ENCODE measurements around the gene IVNS1ABP. TPM values are rescaled to one million over a fixed set of nuclear protein-coding genes. Genes with fewer than 3 reads are reported as not detected.
"Not testable (repeated sequence)": the region's sequence is repeated elsewhere in the genome, so short reads cannot be mapped to it uniquely, and the experiment has no call there.

The IVNS1ABP gene
- total RNA-seq, 1 experiment from 2014 or later = 59.5 TPM

GRCh38 chr1:185260611-185261010, 56.4 kb downstream of the IVNS1ABP start:
- DNase-seq (ENCODE audit: extremely low read depth, low read depth) = no peak

- no peak for DNase-seq (ENCODE audit: extremely low read depth, low read depth)
Observed at GRCh38 chr1:185258676-185259075, 58.4 kb downstream of the IVNS1ABP start.

GRCh38 chr1:185257950-185258208, 59.2 kb downstream of the IVNS1ABP start:
- no peak for DNase-seq (ENCODE audit: extremely low read depth, low read depth)

- DNase-seq (ENCODE audit: extremely low read depth, low read depth) = peak; percentile 53
Observed at GRCh38 chr1:185257116-185257949, 59.7 kb downstream of the IVNS1ABP start.

GRCh38 chr1:185255595-185255994, 61.4 kb downstream of the IVNS1ABP start:
- not testable (repeated sequence) for DNase-seq (ENCODE audit: extremely low read depth, low read depth)

- DNase-seq (ENCODE audit: extremely low read depth, low read depth) = not testable (repeated sequence)
Observed at GRCh38 chr1:185252404-185252803, 64.6 kb downstream of the IVNS1ABP start.

- not testable (repeated sequence) for DNase-seq (ENCODE audit: extremely low read depth, low read depth)
Observed at GRCh38 chr1:185251928-185252327, 65.1 kb downstream of the IVNS1ABP start.

- no peak for DNase-seq (ENCODE audit: extremely low read depth, low read depth)
Observed at GRCh38 chr1:185250063-185250462, 67.0 kb downstream of the IVNS1ABP start.

GRCh38 chr1:185249563-185249962, 67.5 kb downstream of the IVNS1ABP start:
- DNase-seq (ENCODE audit: extremely low read depth, low read depth) = no peak

Small RNAs within 50 kb of the gene (small RNA-seq; reads per million reads assigned to genes)
- 0 reads per million in 2 experiments for gene RF00019

Other genes with a start within 250 kb of the IVNS1ABP start
- gene TRMT1L, start 160.3 kb downstream of the IVNS1ABP start, total RNA-seq (2014; rRNA removed; shearing (Covaris generic)) = 33.3 and 33.6 TPM in 2 replicates
- gene SWT1, start 160.1 kb downstream of the IVNS1ABP start, total RNA-seq (2014; rRNA removed; shearing (Covaris generic)) = 3.4 and 4.9 TPM in 2 replicates